Kidney epithelial cell (primary cell): ENCODE measurements around the gene HSD17B2. TPM values are rescaled to one million over a fixed set of nuclear protein-coding genes. Genes with fewer than 3 reads are reported as not detected.

ENCODE experiments used
- DNase-seq: peaks from one replicate; pipeline ENCODE4 v3.0.0-alpha.2; 2010; ENCODE audit warnings: low read depth
- H3K27me3 ChIP-seq: 2 replicates; pipeline ENCODE4 v1.6.0; 2011; ENCODE audit warnings: low read length; ENCODE audit not compliant: control insufficient read depth, insufficient read depth
- H3K36me3 ChIP-seq: 2 replicates; pipeline ENCODE4 v1.5.1; 2011; ENCODE audit warnings: low read length; ENCODE audit not compliant: control insufficient read depth, insufficient read depth
- H3K4me3 ChIP-seq: 2 replicates; pipeline ENCODE4 v1.5.1; 2011; ENCODE audit warnings: low read depth, mild to moderate bottlenecking, control low read depth, low read length
- CTCF ChIP-seq: IDR thresholded peaks from 2 replicates; pipeline ENCODE4 v1.5.1; 2011; ENCODE audit warnings: mild to moderate bottlenecking, moderate library complexity, low read length, control low read depth, inconsistent platforms; ENCODE audit not compliant: insufficient read depth, poor library complexity, severe bottlenecking
- total RNA-seq: library from RNA; depleted of rRNA; stranded (reverse); fragments of >200 nt; gene quantifications from 2 replicates; pipeline ENCODE4 v1.2.3, GENCODE V29; 2015

HSD17B2 gene
- total RNA-seq, 1 donor from 2014 or later: not detected

- no peak overlapping the region for H3K4me3 ChIP-seq
- DNase-seq: no peak
- no peaks in the 10 kb centered on the region for H3K27me3 ChIP-seq
- no peak for TF ChIP-seq CTCF
- H3K36me3 ChIP-seq: no peaks in the 10 kb centered on the region
These were observed 32.2 kb downstream of the HSD17B2 start for GRCh38 chr16:82067042-82067803.

- no peak for TF ChIP-seq CTCF
- no peak for DNase-seq
- no peaks in the 10 kb centered on the region for H3K36me3 ChIP-seq
These were observed 32.8 kb downstream of the HSD17B2 start for GRCh38 chr16:82067804-82068325.

GRCh38 chr16:82070656-82071369 lies 35.8 kb downstream of the HSD17B2 start:
- DNase-seq: peak; percentile 61
- H3K4me3 ChIP-seq: no peak overlapping the region
- H3K36me3 ChIP-seq: no peaks in the 10 kb centered on the region
- no peaks in the 10 kb centered on the region for H3K27me3 ChIP-seq
- no peak for TF ChIP-seq CTCF

More at GRCh38 chr16:82067804-82068325, 32.8 kb downstream of the HSD17B2 start:
- Histone ChIP-seq H3K4me3 (no peak overlapping the region), H3K27me3 (no peaks in the 10 kb centered on the region)

- no peak for TF ChIP-seq CTCF
- no peak overlapping the region for H3K4me3 ChIP-seq
- no peak for DNase-seq
These were observed 36.4 kb downstream of the HSD17B2 start for GRCh38 chr16:82071421-82071820.

GRCh38 chr16:82072313-82072712 lies 37.3 kb downstream of the HSD17B2 start:
- TF ChIP-seq CTCF: no peak
- Histone ChIP-seq H3K36me3 (no peaks in the 10 kb centered on the region), H3K27me3 (no peaks in the 10 kb centered on the region), H3K4me3 (no peak overlapping the region)
- no peak for DNase-seq

More at GRCh38 chr16:82071421-82071820, 36.4 kb downstream of the HSD17B2 start:
- no peaks in the 10 kb centered on the region for H3K27me3 ChIP-seq
- H3K36me3 ChIP-seq: no peaks in the 10 kb centered on the region
